Activated CD8-positive, alpha-beta memory T cell treated with anti-CD3 and anti-CD28 coated beads for 1 hour (primary cell): ENCODE data around the gene SEC14L2.
"Not testable (repeated sequence)": the region's sequence is repeated elsewhere in the genome, so short reads cannot be mapped to it uniquely, and the experiment has no call there.

Source experiments
- DNase-seq, 2 donors: peaks; one replicate each; pipeline ENCODE4 v3.0.0-alpha.2; 2020; ENCODE audit warnings: low read depth in 1 of 2; ENCODE audit errors: extremely low read depth in 1 of 2

SEC14L2 gene

DNA sequence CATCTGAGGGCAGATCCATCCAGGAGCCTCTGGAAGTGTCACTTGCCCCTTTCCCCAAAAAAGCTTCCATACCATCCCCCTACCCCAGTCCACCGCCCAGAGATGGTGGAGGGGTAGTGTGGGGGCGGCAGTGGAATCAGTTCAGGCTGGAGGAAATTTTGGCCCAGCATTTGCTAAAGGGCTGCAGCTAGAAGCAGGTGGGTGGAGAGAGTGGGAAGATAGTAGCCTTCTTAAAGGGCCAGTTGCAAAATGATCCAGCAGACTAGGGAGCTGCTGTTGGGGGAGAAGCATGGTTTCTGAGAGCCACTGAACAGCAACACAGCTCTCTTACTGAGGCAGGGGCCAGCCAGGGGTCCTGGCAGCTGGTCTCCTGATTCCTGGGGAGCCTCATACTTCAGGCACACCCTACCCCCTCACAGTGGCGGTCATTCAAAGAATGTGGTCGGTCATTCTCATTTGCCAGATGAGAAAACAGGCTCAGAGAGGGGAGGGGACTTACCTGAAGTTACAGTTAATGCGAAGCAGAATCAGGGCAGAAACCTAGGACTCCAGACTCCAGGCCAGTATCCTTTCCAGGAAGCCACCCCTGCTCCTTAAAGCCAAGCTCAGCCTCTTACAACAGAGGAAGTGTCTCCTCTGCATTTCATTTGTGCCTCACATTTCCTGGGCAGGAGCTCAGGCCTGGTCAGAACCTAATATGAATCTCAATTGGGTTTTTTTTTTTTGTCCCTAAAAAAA lies 5.4 kb downstream of the SEC14L2 start:
- DNase-seq: no peak

DNA sequence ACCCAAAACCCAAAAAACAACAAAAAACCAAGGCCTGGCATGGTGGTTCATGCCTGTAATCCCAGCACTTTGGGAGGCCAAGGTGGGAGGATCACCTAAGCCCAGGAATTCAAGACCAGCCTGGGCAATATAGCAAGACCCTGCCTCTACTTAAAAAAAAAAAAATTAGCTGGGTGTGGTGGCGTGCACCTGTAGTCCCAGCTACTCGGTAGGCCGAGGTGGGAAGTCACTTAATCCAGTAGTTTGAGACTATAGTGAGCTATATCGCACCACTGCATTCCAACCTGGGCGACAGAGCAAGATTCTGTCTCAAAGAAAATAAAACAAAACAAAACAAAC lies 5.9 kb downstream of the SEC14L2 start:
- DNase-seq: not testable (repeated sequence)

DNA sequence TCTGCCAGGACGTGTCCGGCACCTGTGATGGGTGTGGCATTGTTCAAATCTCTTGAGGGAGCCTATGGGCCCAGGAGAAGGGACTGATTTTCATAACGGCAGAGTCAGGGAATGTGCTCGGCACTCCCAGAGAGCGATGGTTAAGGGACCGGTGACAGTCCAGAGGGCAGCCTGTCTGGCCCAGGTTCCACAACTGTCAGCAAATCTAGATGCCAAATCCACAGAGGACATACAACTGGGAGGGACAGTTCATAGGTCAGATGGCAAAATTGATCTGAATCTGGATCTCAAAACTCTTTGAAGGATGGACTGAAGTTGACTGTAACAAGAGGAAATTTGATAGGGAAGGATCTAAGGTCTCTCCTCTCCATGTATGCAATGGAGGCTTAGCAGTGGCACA lies 7.5 kb downstream of the SEC14L2 start:
- DNase-seq: no peak

DNA sequence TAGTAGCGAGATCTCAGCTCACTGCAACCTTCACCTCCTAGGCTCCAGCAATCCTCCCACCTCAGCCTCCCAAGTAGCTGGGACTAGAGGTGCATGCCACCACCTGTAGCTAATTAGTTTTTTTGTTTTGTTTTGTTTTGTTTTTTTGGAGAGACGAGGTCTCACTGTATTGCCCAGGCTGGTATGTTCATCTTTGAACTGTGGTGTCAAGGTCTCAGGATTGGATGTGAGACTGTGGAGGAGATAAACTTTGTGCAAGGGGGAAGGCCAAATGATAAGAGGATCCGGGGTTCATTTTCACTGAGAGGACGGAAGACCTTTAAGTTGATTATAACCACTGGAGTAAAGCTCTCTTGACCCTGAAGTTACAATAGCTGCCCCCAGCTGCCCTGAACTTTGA lies 8.9 kb downstream of the SEC14L2 start:
- DNase-seq: no peak

DNA sequence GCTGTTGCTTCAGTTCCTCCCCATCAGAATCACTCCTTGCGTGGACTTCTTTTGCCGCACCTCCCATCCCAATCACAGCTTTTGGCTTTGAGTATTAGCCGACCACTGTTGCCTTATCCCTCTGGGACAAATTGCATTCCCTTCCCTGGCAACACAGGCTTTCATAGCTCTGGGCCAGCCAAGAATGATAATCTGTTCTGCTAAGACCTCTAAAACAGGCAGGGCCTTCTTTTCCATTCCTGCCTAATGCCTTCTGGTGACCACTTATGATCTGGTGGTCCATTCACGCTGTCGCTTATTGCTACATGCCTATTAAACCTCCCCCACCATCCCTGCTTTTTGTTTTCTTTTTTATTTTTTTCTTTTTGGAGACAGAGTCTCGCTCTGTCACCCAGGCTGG lies 9.6 kb downstream of the SEC14L2 start:
- DNase-seq: no peak

DNA sequence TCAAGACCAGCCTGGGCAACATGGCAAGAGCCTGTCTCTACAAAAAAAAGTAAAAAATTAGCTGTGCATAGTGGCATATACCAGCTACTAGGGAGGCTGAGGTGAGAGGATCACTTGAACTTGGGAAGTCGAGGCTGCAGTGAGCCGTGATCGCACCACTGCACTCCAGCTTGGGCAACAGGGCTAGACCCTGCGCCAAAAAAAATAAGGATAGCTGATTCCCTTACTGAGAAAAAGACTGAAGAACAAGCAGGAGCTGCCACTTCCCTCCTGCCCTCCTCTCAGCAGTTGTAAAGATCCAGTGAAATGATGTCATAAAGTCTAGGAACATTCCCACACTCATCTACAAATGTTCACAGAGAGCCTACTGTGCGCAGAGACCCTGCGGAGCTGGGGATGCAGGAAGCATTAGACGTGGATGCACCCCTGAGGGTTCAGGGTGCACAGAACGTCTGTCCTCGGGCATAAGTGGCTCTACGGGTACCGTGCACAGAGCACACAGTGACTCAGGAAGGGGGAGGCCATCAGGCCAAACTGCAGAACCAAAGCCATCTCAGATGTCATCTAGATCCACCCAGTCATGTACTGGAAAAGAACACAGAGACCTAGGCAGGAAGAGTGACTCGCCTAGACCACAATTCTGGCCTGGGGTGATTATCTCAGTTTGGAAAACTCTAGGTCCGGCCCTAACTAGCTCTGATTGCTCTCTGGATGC lies 11.7 kb downstream of the SEC14L2 start:
- DNase-seq: no peak

DNA sequence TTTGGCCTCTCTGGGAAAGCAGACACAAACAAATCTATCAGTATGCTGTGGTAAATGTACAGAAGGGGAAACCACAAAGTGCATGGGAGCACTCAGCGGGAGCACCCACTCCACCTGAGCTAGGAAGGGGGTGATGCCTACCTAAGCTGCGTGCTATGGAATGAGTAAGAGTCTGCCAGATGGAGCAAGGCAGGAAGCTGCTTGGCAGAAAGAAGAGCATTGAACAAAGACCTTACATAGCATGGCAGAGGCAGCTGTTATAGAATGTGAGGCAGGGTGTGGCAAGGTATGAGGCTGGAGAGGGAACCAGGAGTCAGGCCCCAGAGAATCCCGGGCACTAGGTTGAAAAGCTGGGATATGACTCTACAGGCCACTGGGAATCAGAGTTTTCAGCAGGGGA lies 15.0 kb downstream of the SEC14L2 start:
- DNase-seq: no peak

DNA sequence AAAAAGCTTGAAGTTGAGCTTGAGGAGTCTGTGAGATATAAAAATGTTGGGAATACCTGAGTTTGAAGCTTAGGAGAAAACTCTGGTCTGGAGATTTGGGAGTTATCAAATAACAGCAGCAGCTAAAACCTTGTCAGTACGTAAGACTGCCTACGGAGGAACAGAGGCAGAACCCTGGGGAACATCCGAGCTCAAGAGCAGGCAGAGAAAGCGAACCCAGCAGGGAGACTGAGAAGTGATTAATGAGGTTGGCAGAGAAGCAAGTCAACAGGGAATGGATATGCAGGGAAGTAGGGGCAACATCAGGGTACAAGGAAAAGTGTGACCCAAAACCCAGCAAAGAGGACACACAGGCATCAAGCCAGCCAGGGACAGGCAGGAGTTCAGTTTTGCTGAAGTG lies 16.2 kb downstream of the SEC14L2 start:
- DNase-seq: no peak

DNA sequence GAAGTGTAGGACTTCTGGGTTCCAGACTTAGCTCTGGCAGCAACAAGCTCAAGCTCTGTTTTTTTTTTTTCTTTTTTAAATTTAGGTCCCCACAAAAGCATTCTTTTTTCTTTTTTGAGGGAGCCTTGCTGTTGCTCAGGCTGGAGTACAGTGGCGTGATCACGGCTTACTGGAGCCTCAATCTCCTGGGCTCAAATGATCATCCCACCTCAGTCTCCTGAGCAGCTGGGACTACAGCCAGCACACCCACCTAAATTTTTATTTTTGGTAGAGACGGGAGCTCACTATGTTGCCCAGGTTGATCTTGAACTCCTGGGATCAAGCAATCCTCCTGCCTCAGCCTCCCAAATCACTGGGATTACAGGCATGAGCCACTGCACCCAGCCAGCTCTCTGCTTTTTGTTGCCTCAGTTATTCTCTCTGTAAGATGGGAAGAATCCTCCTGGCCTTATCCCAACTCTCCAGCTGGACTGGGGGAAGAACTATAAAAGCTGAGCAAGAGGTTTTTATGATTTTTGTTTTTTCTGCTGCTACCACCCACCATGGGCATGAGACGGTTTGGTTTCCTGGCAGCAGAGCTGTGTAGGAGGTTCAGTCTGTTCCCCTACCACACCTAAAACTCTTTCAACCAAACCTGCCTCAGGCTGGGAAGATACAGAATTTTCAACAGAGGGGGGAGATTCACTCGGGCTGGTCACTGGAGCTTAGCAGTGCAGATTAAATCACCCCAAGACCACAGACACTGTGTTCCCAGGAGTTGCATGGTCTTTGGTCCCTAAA lies 17.1 kb downstream of the SEC14L2 start:
- no peak for DNase-seq

DNA sequence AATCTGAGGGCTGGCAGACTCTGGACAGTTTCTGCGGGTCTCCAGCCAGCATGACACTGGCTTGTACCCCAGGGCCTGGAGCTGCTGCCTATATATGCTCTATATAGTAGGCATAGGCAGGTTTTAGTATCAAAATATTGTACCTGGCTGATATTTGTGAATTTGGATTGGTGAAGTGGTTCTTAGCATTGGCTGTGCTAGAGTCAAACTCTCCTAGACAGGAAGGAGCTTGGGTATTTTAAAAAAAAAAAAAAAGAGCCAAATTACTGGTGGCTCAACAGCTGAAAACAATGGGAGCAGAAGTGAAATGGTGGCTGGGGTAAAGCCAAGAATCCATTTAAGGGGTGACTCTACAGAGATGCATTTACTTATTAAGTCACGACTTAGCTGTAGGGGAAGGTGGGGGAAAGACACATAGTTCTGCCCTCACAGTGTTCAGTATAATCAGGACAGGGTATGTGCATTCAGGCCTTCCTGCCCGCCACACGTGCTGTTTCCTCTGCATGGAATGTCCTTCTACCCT lies 17.8 kb downstream of the SEC14L2 start:
- no peak for DNase-seq

DNA sequence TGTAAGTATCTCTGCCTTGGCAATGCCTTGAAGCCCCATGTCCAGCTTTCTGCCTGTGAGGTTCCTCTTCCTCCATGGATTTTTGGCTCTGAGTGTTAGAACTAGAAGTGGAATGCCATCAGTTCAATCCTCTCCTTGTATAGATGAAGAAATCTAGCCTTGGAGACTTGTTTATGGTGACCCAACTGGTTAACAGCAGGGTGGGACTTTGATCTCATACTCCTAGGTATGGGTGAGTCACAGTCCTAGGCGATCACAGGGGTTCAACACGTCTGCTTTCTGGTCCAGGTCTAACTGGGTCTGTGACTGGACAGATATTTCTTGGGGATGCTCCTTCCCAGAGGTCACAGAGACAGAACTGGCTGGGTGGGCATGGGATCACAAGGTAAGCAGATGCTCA lies 19.6 kb downstream of the SEC14L2 start:
- no peak for DNase-seq

DNA sequence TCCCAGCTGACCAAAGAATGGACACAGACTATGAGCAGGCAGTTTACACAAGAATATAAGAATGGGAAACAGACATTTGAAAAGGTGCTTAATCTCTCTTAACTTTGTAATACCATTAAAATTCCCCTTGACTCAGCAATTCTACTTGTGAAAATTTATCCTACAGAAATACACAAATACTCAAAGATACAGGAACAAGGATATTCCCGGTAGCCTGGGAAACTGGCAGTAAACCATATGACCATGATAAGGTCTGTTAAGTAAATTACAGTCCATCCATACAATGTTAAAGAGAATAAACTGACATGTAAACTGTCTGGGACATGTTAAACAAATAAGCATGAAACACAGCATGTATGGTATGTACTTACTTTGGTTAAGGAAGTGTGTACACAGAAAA lies 20.0 kb downstream of the SEC14L2 start:
- DNase-seq: no peak

DNA sequence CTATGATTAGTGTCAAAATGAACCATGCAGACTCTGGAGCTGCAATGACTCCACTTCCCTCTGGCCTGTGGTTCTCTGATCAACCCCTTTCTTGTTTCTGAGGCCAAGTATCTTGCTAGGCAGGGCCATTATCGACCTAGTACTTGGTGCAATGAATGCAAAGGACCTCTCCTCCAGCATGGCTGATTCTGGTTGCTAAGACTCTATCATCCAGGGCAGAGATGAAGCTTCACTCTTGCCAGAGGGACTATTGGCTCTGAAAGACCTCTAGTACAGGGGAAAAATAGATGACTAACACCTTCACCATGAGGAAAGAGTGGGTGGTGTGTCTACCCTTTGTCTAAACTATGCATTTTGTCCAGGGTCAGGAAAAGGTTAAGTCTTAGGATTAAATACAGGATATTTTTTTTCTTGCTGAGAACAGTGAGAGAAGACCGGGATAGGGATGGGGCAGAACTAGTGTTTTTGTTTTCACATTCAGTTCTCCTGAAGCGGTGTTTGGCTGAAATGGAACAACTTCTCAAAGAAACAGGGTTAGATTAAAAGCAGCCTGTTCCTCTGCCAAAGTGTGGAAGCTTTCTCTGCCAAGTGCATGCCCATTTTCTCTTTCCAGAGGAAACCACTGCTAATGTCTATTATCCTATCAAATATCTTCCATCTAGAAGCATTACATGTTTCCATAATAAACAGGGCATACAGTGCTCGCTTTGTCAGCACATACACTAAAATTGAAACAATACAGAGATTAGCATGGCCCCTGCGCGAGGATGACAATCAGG lies 23.7 kb downstream of the SEC14L2 start:
- no peak for DNase-seq

DNA sequence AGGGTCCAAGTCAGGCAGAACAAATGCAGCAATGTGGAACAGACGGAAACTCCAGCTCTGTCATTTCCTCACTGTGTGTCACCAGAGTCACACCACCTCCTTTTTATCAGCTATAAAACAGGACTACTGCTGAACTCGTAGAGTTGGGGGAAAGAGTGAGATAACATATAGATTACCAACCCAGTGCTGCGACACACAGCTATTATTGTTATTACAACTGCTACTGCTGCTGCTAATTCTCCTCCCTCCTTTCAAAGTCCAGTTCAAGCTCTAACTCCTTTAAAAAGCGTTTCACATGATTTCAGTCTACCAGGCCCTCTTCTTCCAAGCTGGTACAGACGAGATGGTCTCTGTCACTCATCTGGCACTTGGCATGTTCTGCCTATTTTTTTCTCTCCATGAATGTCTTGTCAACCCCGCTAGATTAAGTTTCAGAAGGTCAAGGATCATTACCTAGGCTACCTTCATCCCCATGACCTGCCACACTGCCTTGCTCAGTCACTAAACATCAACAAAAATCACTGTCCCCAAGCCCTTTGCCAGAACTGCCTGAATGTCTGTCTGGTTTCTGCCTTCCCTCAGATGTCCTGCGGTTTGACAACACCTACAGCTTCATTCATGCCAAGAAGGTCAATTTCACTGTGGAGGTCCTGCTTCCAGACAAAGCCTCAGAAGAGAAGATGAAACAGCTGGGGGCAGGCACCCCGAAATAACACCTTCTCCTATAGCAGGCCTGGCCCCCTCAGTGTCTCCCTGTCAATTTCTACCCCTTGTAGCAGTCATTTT lies 25.1 kb downstream of the SEC14L2 start:
- DNase-seq: no peak

DNA sequence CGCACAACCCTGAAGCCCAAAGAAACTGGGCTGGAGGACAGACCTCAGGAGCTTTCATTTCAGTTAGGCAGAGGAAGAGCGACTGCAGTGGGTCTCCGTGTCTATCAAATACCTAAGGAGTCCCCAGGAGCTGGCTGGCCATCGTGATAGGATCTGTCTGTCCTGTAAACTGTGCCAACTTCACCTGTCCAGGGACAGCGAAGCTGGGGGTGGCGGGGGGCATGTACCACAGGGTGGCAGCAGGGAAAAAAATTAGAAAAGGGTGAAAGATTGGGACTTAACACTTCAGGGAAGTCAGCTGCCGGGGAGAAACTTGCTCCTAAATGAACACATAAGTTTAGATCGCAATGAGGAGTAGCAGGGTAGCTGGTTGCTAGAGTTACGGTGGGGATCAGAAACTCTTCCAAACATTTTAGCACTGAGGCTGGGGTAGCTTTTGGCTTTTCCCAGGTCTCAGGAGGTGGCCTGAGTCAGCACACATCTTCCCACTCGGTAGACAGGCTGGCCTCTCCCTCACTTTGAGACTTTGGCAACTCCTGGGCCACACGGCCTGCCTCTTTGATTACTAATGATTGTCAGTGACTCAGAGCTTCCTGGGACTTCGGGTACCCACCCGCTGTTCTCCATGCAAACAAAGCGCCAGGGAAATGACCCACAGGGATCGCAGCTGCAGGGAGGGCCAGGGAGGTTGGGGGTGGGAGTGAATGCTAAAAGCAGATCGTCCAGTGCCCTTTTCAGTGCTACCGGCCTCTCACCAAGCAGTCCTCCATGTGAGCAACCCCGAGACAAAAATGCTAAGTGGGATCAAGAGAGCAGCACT lies 25.9 kb downstream of the SEC14L2 start:
- DNase-seq: no peak

DNA sequence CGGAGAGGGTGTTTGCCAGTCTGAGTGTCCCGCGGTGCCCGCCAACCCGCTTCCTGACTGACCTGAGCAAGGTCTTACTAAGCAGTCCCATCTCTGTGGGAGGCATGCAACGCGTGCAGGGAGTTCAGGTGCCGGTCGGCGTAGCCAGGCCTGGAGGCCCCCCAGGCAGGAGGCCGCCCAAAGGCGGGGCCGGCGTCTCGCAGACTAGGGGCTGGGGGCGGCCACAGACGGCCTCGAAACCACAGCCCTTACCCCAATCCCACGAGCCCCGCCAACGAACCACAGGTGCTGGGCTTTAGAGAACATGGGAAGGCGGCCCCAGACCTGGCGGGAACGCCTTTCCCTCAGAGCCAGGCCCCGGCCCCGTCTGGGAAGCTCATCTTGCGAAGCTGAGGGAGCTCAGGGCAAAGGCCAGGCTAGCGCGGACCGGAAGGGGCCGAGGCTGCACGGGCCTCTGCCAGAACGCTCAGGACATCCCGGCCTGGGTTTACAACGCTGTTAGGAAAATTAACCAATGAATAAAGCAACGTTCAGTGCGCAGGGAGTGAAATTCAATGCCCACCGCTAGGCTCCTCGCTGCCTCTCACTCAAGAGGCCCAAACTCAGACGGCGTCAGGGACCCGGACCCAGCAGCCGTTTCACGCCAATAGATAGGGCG lies 26.6 kb downstream of the SEC14L2 start:
- DNase-seq: no peak

DNA sequence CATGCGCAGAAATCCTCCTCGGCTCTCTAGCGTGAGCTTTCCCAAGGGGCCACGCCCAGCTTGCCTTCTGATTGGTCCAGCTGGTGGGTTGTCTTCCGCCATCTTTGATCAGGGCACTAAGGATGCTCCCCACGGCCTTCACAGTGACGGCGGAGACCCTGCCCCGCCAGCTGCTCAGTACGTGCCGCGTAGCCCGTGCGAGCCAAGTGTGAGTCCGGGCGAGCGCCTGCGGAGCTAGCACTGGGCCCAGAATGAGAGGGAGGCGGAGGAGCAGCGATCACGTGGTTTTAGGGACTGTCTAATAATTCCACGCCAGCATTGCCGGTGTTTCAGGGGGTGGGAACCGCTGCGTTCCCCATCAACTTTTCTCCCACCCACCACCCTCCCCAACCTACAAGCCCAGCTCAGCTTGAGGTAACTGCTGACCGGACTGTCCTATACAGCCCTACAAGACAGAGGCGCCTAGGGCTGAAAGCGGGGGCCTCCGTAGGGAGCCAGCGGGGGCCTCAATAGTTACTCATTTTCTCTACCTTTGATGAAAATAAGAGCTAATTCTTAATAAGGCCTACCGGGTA lies 27.2 kb downstream of the SEC14L2 start:
- DNase-seq: peak; percentile 93 to 98

DNA sequence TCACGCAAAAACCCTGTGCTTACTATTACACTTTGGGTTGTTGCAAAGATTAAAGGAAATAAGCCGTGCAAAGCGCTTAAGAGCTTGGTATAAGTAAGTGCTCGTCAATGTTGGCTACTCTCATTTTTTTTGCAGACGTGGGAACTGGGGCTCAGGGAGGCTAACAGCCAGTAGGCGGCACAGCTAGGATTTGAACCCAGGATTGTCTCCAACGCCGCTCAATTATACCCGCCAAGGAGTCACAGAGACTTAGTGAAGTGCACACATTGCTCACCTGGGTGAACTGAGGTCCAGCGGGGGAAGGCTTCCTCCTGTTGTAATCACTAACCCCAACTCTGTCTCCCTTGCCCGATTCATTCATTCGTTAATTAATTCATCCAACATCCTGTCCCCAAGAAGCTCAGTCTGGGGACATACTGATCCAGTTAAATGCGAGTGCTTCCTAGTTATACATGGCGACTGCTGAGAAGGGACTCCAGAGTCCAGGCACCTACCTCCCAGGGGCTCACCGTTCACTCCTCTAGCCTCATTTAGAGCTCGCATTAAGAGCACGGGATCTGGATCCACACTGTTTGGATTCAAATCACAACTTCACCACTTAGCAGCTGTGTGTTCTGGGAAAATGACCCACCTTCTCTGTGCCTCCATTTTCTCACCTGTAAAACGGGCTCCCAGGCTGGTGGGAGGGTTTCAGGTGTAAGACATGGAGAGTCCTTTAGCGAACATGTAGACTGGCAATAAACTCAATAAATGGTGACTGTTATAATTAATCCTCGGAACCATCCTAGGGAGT lies 27.9 kb downstream of the SEC14L2 start:
- no peak for DNase-seq
